Renal cortex interstitium (tissue), 11 donors: ENCODE data around the gene CACNA1C. TPM values are rescaled to one million over a fixed set of nuclear protein-coding genes. Genes with fewer than 3 reads are reported as not detected.

ENCODE experiments used
- DNase-seq, 11 donors: peaks; one replicate each; pipeline ENCODE4 v3.0.0-alpha.2; 2013; ENCODE audit warnings: low read depth in 9 of 11, low spot score in 4 of 11; ENCODE audit errors: extremely low read depth in 1 of 11
- polyA plus RNA-seq, 3 donors: library from polyadenylated mRNA; unstranded; fragments of 120-200 nt; gene quantifications; one replicate each; pipeline ENCODE4 v1.2.1, GENCODE V29; 2013; ENCODE audit not compliant: insufficient read length in 3 of 3

Gene CACNA1C
- polyA plus RNA-seq, 3 donors, result 7.2 to 13.1 (median 7.8) TPM

GRCh38 chr12:2578211-2578610, 525.4 kb downstream of the CACNA1C start:
- DNase-seq, result no peak

- DNase-seq, result no peak
Measured at GRCh38 chr12:2578772-2579171, 526.0 kb downstream of the CACNA1C start.

DNA sequence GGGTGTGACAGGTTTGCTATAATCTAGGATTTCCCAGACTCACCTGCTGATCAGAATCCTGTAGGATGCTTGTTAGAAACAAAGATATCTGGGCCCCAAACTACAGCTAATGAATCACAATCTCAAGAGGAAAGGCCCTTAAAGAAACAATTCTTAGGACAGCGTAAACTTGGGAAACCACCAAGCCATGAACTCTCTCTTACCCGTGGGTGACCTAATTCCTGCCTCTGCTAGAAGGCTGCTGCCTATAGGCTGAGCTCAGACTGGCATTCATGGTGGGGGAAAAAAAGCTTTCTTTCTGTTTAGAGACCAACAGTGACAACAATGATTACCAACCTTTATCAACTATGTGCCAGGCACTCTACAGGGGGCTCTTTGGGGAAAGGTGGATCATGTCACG, 528.0 kb downstream of the CACNA1C start:
- DNase-seq, result no peak

GRCh38 chr12:2581293-2582045, 528.7 kb downstream of the CACNA1C start:
- no peak for DNase-seq

GRCh38 chr12:2582631-2583030, 529.8 kb downstream of the CACNA1C start:
- DNase-seq, result no peak

- peak in 9 of 11 donors; percentile 20 to 63 (median 44) for DNase-seq
Measured at GRCh38 chr12:2583091-2583497, 530.3 kb downstream of the CACNA1C start.

DNA sequence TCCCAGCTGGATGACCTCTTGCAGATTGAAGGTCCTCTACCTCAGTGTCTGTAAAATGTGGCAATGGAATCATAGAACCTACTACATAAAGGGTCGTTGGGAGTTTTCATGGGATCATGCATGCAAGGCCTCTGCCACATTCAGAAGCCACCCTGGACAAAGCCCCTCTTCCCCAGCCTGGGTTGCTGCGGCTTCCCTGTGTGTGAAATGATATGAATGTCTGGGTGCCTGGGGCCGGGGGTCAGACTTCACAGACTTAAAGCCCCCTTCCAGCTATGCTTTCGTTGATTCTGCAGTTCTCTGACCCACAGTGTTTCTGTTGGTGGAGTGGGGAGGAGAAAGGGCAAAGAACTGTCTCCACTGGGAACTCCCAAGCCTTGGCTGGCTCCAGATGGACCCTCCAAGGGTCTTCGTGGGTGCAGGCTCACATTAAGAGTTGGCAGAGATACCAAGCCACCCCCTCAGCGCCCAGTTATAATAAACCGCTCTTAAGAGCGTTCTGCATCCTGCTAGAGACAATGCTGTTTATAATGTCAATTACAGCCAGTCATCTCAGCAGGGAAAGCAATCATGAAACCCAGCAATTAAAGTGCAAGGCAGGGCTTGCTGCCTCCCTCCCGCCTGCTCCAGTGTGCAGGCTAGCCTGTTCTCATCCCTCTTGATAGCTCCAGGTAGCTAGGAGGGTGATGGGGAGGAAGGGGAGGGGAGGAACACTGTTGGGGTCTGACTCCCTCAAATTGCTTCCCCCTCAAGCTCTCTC, 531.0 kb downstream of the CACNA1C start:
- DNase-seq, result no peak

DNA sequence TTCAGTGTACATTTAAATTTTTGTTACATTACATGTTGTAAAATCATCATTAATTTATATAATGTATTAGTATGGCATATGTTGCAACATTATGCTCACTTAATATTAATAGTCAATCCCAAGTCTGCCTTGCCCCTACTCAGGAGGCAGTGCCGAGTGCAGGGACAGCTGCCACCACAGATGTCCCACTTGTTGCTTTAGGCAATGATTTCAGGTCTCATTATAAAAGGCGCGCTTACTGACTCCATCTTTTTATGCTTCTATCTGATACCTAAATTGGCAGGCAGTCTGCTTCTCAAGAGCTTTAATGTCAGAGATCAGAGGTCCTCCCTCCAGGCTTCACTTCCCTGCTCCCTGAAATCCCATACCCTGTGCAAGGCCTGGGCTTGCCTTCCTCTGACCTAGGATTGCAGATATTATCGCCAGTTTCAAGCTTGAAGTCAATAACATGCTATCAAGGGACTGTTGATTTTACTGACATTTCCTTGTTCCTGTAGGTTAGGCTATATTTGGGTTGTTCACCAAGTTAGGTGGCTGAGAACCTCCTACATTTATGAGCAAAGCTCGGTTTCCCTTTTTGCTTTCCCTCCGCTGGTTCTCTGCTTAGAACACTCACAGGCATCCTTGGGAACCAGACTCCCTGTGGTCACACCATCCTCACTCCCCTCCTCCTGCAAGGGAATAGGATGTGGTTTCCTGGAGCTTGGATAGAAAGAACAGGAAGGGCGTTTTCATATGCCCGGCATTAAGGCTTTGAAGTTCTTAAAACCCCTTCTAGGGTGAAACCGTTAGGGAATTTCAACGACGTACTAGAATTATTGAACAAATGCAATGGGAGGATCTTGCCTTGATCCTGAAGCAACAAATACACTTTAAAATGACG, 533.6 kb downstream of the CACNA1C start:
- DNase-seq, result no peak

DNA sequence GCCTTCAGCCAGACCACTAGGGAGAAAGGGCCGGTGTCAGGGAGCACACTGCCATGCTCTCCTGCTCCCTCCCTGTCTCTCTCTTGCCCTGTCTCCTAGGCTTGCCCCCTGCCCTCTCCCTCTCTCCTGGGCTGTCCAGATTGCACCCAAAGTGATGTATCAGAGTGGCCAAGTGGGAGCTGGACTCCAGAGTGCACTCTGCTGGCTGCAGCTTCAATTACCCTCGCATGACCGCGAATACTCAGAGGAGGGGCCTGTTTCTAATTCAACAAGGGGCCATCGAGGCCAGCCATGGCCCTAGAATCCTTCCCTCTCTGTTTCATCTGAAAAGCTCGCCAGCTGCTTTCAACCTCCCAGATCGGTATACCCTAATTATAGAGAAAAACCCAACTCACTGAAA, 535.6 kb downstream of the CACNA1C start:
- DNase-seq, result no peak

DNA sequence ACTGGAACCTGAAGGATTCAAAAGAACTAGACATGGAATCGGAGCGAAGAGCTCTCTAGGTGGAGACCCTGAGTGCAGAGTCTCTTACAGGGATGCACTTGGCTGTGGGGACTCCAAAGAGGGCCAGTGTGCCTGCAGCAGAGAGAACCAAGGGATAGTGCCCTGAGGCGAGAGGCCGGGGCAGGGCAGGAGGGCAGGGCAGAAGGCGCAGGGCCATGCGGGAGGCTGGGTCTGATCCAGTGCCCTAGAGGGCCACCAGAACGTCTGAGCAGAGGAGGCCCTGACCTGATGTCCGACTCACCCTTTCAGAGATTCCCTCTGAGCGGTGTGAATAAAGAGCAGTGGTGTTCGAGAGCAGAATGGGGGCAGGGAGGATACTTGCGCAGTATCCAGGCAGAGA, 536.6 kb downstream of the CACNA1C start:
- DNase-seq, result no peak

DNA sequence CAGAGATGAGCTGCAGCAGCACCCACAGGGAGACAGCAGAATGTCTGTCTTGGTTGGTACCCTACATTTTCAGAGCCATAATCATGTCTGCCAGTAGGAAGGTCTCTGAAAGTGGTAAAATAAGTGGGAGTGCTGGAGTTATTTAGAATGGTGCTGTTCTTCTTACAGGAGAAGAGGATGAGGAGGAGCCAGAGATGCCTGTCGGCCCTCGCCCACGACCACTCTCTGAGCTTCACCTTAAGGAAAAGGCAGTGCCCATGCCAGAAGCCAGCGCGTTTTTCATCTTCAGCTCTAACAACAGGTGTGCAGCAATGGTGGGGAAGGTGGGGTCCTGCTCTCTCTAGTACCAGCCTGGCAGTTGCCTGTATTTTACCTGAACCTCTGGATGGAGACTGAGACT, 540.3 kb downstream of the CACNA1C start:
- no peak for DNase-seq

GRCh38 chr12:2596441-2596840, 543.7 kb downstream of the CACNA1C start:
- no peak for DNase-seq

DNA sequence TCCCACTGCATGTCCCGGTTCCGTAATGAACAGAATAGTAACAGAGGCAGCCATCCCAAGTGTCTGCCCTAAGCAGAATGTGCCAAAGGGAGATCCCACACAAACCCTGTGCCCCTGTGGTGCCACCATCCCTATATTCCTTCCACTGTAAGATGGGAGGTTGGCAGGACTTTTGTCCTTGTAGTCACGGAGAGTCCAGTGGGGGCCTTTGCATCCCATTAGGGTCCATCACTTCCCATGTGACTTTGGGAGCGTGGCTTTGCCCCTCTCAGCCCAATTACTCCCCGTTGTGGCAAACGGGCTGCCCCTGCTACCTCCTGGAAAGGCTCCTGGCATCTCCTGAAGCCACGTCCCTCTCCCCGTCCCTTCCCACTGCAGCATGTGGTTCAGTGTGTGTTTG, 552.5 kb downstream of the CACNA1C start:
- no peak for DNase-seq

GRCh38 chr12:2606186-2606910, 553.6 kb downstream of the CACNA1C start:
- DNase-seq, result no peak

DNA sequence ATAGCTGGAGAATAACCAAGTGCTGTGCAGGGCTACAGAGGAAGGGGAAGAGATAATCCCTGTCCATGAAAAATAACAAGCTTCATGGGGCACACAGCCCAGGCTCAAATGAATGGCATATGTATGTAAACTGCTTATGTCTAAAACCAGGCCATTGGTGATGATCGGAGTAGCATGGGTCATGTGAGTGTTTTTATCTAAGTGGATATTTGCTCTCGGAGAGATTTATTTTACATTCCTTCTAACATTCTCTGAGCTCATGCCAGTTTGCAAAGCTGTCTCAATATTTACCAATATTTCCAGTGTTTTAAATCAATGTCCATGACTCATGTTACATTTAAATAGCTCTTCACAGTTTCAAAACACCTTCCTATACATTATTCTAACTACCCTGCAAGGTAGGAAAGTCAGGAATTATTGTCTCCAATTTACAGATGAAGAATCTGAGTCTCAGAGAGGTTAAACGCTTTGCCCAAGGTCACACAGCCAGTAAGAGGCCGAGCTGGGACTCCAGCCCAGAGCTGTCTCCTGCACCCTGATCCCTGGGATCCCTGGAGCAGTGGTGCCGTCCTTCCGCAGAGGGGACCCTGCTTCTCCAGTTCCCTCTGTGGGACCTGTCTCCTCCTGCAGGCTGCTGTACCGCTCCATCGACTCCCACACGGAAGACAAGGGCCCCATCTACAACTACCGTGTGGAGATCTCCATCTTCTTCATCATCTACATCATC, 555.3 kb downstream of the CACNA1C start:
- no peak for DNase-seq

DNA sequence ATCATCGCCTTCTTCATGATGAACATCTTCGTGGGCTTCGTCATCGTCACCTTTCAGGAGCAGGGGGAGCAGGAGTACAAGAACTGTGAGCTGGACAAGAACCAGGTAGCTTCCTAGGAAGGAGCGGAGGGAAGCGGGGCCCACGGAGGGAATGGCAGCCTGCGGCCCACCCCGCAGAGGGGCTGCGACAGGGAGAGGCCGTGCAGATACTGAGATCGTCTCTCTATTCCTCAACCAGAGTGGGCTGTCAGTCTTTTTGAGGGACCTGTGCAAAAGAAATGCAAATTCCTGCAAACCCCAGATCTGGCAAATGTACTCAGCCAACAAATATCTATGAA, 555.8 kb downstream of the CACNA1C start:
- DNase-seq, result no peak

DNA sequence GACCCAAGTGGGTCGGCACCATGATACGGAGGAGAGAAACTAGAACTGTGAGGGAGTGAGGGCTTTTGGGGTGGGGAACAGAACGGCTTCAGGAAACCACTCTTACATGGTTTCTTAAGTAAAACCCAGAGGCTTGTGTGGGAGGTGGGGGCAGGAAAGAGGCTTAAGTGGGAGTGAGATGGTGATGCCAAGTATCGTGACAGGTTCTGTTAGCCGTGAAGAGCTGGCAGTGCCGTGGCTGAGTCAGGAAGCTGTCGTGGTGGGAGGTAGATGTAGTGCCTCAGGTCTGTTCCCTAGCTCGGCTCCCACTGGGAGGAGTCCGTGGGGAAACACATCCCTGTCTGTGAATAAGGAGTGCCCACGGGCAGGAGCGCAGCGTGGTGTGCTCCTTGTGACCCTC, 556.2 kb downstream of the CACNA1C start:
- DNase-seq, result no peak

- DNase-seq, result no peak
Measured at GRCh38 chr12:2610358-2610757, 557.6 kb downstream of the CACNA1C start.
